Measurements from ENCODE around the gene DYSF. TPM values are rescaled to one million over a fixed set of nuclear protein-coding genes. Genes with fewer than 3 reads are reported as not detected.

Gene DYSF
- total and polyA plus RNA-seq, 2 donors (not counting 3 experiments of a cell fraction or from before 2014, with no cell fraction given) = 50.9 to 152 TPM

DNA sequence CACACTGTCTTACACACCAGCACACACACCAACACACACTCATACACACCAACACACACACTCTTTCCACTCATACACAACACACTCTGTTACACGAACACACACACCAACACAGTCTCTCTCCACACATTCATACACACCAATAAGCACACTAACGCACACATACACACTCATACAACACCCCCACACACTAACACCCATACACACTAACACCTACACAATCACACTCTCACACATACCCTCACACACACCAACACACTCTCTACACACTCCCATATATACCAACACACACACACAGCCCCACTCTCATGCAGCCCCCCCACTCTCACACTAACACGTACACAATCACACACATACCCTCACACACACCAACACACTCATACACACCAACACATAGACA is 123.8 kb downstream of the DYSF start:
- Histone ChIP-seq H4K20me1 (replicated peaks; ENCODE audit: control insufficient read depth, extremely low read depth, insufficient read depth, low read length) (no peaks in the 10 kb centered on the region), H3K4me2 (ENCODE audit: insufficient read depth, low read length) (no peak overlapping the region), H3K27ac (ENCODE audit: insufficient read depth, low read depth, low read length) (no peak overlapping the region), H3K27me3 (ENCODE audit: control insufficient read depth in 2 of 2, insufficient read depth in 2 of 2, low read length in 2 of 2) (no peaks in the 10 kb centered on the region), H3K79me2 (ENCODE audit: control insufficient read depth, insufficient read depth, low read length) (no peaks in the 10 kb centered on the region), H2AFZ (ENCODE audit: low read depth, low read length) (no peak overlapping the region), H3K9ac (replicated peaks; ENCODE audit: extremely low read depth, insufficient read depth, low read length) (no peak overlapping the region), H3K4me3 (replicated peaks in 1 of 3; ENCODE audit: insufficient read depth in 1 of 3, low read depth in 1 of 3, low read length in 3 of 3) (no peak overlapping the region), H3K36me3 (ENCODE audit: control insufficient read depth in 2 of 2, extremely low read depth in 1 of 2, insufficient read depth in 2 of 2, low read length in 2 of 2) (peaks cover 0 to 24% of the 10 kb centered on the region in 2 experiments), H3K9me3 (replicated peaks; ENCODE audit: control insufficient read depth, insufficient read depth, low read length) (no peaks in the 10 kb centered on the region), H3K4me1 (ENCODE audit: control insufficient read depth, extremely low read depth, insufficient read depth, low read length) (no peaks in the 10 kb centered on the region), H3K9me1 (replicated peaks; ENCODE audit: control insufficient read depth, extremely low read depth, insufficient read depth, low read length) (no peaks in the 10 kb centered on the region)
- BruUV-seq (replicated peaks) = TSS peak; percentile 15
- intact Hi-C loops (cut with micrococcal nuclease) (no loop called here), dilution Hi-C loops (cut with MboI; ENCODE audit: extremely low pct_ligation_motif_present, low sequenced_read_pairs) (no loop called here)
- no peak for DNase-seq (ENCODE audit: low read depth, low spot score)
- POLR2A ChIA-PET = no interaction called here
- CTCF ChIA-PET = no interaction called here
- FAIRE-seq = no peak
- no peak for TF ChIP-seq FOS (IDR thresholded peaks at IDR 0.05; ENCODE audit: borderline replicate concordance, insufficient read depth, low read length)
- no peak for TF ChIP-seq GATA2 (IDR thresholded peaks at IDR 0.05; ENCODE audit: insufficient read depth, insufficient read length, low read depth, low read length)
- no peak for TF ChIP-seq POLR2A (IDR thresholded peaks at IDR 0.05; ENCODE audit: low read depth, low read length)

DNA sequence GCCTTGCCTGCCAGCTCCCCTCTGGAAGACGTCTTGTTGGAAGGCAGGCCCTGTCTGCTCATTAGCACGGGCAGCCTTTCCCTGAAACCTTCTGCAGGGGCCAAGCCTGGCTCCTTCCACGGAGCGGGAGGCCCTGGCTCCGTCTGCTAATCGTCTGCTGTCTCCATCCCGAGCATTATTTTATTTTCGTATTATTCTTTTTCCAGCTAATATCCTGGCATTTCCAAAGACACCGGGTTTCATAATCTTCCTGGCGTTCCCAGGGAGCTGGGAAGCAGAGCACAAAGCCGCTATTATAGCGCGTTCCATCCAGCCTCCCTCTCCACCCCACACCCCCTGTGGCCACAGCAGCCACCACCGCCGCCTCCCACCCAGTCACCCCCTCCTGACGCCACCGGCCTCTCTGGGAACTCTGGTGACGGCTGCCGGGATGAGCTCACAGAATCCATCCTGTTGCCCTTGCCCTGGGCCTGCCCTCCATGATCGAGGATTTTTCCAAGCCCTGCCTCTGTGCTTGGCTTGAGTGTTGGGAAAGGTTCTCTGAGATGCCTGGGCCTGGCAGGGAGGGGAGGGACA is 125.5 kb downstream of the DYSF start:
- DNase-seq (ENCODE audit: low read depth, low spot score) (no peak), FAIRE-seq (no peak)
- no peaks in the 10 kb centered on the region for H3K79me2 ChIP-seq (ENCODE audit: control insufficient read depth, insufficient read depth, low read length)
- BruUV-seq (replicated peaks) = no TSS peak
- H3K9me1 ChIP-seq (replicated peaks; ENCODE audit: control insufficient read depth, extremely low read depth, insufficient read depth, low read length) = no peaks in the 10 kb centered on the region
- H3K9ac ChIP-seq (replicated peaks; ENCODE audit: extremely low read depth, insufficient read depth, low read length) = no peak overlapping the region
- POLR2A ChIA-PET = no interaction called here
- intact Hi-C loops (cut with micrococcal nuclease) (no loop called here), dilution Hi-C loops (cut with MboI; ENCODE audit: extremely low pct_ligation_motif_present, low sequenced_read_pairs) (no loop called here)
- H4K20me1 ChIP-seq (replicated peaks; ENCODE audit: control insufficient read depth, extremely low read depth, insufficient read depth, low read length) = no peaks in the 10 kb centered on the region
- H3K36me3 ChIP-seq (ENCODE audit: control insufficient read depth in 2 of 2, extremely low read depth in 1 of 2, insufficient read depth in 2 of 2, low read length in 2 of 2) = peaks cover 0 to 21% of the 10 kb centered on the region in 2 experiments
- H2AFZ ChIP-seq (ENCODE audit: low read depth, low read length) = no peak overlapping the region
- H3K9me3 ChIP-seq (replicated peaks; ENCODE audit: control insufficient read depth, insufficient read depth, low read length) = no peaks in the 10 kb centered on the region
- no peaks in the 10 kb centered on the region for H3K4me1 ChIP-seq (ENCODE audit: control insufficient read depth, extremely low read depth, insufficient read depth, low read length)
- CTCF ChIA-PET = interaction anchor here (1.2 kb wide), 1 partner anchor 10 kb away, joined by 3 read pairs; no protein-coding TSS in a partner anchor
- no peak for TF ChIP-seq JUN (IDR thresholded peaks at IDR 0.05; ENCODE audit: borderline replicate concordance, insufficient read depth, insufficient read length, low read depth)
- TF ChIP-seq GATA2 (IDR thresholded peaks at IDR 0.05; ENCODE audit: insufficient read depth, insufficient read length, low read depth, low read length) = no peak
- no peak for TF ChIP-seq EZH2 (IDR thresholded peaks at IDR 0.05; ENCODE audit: borderline replicate concordance, low read depth, low read length, severe bottlenecking)
- no peak for TF ChIP-seq FOS (IDR thresholded peaks at IDR 0.05; ENCODE audit: borderline replicate concordance, insufficient read depth, low read length)
- TF ChIP-seq MYC (IDR thresholded peaks at IDR 0.05; ENCODE audit: low read depth, low read length) = no peak
- TF ChIP-seq, protein P1, sequence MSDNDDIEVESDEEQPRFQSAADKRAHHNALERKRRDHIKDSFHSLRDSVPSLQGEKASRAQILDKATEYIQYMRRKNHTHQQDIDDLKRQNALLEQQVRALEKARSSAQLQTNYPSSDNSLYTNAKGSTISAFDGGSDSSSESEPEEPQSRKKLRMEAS (IDR thresholded peaks at IDR 0.05; ENCODE audit: insufficient read depth, insufficient read length) = no peak
- no peak for TF ChIP-seq POLR2A (IDR thresholded peaks at IDR 0.05; ENCODE audit: low read depth, low read length)
- TF ChIP-seq, protein P2, sequence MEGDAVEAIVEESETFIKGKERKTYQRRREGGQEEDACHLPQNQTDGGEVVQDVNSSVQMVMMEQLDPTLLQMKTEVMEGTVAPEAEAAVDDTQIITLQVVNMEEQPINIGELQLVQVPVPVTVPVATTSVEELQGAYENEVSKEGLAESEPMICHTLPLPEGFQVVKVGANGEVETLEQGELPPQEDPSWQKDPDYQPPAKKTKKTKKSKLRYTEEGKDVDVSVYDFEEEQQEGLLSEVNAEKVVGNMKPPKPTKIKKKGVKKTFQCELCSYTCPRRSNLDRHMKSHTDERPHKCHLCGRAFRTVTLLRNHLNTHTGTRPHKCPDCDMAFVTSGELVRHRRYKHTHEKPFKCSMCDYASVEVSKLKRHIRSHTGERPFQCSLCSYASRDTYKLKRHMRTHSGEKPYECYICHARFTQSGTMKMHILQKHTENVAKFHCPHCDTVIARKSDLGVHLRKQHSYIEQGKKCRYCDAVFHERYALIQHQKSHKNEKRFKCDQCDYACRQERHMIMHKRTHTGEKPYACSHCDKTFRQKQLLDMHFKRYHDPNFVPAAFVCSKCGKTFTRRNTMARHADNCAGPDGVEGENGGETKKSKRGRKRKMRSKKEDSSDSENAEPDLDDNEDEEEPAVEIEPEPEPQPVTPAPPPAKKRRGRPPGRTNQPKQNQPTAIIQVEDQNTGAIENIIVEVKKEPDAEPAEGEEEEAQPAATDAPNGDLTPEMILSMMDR (IDR thresholded peaks at IDR 0.05; ENCODE audit: extremely low read depth in 1 of 2, insufficient read depth in 1 of 2, low read depth in 1 of 2, low read length in 2 of 2) = no peak
- TF ChIP-seq POLR2AphosphoS5 (IDR thresholded peaks at IDR 0.05; ENCODE audit: insufficient read depth, low read depth, low read length) = no peak
- no peak overlapping the region for H3K27ac ChIP-seq (ENCODE audit: insufficient read depth, low read depth, low read length)
- no peak overlapping the region for H3K4me3 ChIP-seq (replicated peaks in 1 of 3; ENCODE audit: insufficient read depth in 1 of 3, low read depth in 1 of 3, low read length in 3 of 3)
- H3K27me3 ChIP-seq (ENCODE audit: control insufficient read depth in 2 of 2, insufficient read depth in 2 of 2, low read length in 2 of 2) = no peaks in the 10 kb centered on the region
- H3K4me2 ChIP-seq (ENCODE audit: insufficient read depth, low read length) = no peak overlapping the region

Measured in endothelial cell of umbilical vein (primary cell).